ENCODE results near the gene LCE2D.
A peak's percentile ranks its signal among the peaks of the same experiment; 100 is the strongest.
"Not testable (repeated sequence)": the region's sequence is repeated elsewhere in the genome, so short reads cannot be mapped to it uniquely, and the experiment has no call there.

Gene LCE2D, protein sequence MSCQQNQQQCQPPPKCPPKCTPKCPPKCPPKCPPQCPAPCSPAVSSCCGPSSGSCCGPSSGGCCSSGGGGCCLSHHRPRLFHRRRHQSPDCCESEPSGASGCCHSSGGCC

DNA sequence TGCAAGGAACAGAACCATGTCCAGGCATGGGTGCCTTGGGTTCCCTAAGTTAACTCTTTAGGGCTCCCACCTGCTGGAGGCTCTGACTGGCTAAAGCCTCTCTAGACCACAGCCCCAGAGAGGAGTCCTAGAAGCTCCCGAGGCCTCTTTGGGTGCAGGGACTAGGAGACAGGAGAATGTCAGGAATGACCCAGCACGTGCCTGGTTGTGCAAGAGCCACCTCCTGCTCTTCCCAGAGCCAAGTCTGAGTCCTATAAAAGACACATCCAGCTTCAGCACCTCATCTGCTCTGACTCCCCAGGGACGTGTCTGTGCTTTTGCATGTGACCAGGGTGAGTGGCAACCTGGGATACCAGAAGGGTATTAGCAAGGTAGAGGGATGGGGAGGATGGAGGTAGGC, at the start of gene LCE2D:
TSS of gene LCE2D (plus strand) at position 283 of the 400 bp plus-strand sequence. CDS start 726 bp downstream, outside the sequence.
- DNase-seq: no peak

GRCh38 chr1:152613511-152613910, 49.7 kb upstream of the LCE2D start, which contains the start of gene LCE3B:
Gene LCE3B, plus strand, starts transcription at chr1:152613811. Its CDS starts 0 bp downstream, at chr1:152613811.
- DNase-seq: no peak

GRCh38 chr1:152621993-152622392, 41.2 kb upstream of the LCE2D start:
- no peak for DNase-seq

DNA sequence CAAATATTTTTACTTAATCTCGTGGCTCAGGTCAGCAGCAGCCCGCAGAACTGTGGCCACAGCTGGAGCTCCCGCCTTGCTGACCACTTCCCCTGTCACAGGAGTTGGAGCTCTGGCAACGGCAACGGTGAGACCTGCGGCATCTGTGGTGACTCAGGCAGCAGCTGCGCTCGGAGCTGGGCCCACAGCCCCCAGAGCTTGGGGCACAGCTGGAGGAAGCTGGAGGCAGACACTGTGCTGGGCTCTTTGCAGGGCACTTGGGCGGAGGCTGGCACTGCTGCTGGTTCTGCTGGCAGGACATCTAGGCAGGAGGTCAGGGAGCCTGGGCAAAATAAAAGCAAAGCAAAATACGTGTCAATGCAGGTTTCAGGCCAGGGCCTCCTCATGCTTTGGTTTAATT, 40.4 kb upstream of the LCE2D start, which contains the start of gene LCE3A:
TSS of gene LCE3A (minus strand) at position 301 of the 400 bp plus-strand sequence. CDS start at position 301, 0 bp downstream.
- DNase-seq: no peak

GRCh38 chr1:152623203-152623844, 39.9 kb upstream of the LCE2D start:
- no peak for DNase-seq

DNA sequence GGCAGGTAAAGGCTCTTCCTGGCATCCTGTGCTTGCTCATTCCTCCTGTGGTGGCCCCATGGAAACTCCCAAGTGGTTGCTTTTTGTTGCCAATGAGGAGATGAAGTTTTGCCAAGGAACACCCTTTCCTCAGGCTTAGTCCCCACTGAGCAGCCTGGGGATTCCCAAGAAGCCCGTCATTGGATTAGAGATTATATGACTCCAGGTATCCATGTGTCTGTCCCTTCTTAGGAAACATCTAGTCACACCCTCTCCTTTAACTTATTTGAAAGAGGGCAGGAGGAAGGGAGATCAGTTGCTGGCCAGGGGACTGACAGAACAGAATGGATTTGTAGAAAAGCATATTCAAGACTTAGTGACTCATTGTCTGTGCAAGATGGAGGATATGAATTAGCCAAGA, 36.4 kb upstream of the LCE2D start:
- DNase-seq: no peak

DNA sequence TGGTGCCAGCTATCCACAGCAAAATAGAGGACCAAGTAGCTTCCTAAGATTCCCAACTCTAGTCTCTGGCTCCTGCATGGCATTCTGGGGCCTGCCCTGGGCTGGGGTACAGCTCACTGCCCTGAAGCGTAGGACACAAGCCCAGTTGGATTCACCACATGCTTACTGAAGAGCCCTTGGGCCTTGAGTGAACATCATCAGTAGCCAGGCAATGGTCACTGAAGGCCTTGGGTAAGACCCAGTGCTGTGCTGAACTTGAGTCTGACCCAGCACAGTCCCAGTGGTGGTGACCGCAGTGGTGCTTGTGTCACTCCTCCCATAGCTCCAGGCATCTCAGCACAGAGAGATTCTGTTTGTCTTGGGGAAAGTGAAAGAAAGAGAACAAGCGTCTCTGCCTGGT, 32.6 kb upstream of the LCE2D start:
- DNase-seq: no peak

- no peak for DNase-seq
Measured at GRCh38 chr1:152640351-152640750, 22.8 kb upstream of the LCE2D start.

DNA sequence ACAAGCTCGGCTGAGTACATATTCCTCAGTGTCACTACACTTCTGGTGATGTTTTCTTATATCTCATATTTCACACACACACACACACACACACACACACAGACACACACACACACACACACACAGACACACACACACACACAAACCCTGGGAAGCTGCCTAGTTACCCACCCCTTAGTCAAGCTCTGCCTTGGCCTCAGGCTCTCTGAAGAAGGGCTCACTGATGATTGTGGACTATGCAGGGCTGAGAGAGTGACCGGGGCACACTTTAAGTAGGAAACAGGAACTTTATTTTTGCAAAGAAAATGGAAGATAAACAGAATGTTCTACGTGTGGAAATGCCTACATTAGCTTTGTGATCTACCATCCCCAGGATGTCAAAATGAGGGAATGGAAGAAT, 19.2 kb upstream of the LCE2D start:
- DNase-seq: no peak

GRCh38 chr1:152645146-152645545, 18.0 kb upstream of the LCE2D start:
- no peak for DNase-seq

DNA sequence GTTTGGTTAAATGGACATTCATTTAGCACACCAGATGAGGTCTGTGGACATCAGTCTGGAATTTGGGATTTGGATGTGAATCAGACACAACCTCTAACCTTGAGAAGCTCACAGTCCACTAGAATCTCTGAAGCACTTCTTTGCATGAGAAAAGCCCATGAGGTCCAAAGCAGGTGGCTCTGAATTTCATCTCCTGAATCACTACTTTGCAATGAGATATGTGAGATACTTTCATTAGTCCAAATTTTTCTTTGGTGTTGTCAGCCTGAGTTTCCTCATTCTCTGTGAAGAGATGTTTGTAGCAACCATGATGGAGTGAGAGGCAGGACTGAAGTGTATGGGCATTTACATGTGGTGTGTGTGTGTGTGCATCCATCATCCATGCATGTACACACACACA, 16.5 kb upstream of the LCE2D start:
- no peak for DNase-seq

- DNase-seq: peak; percentile 59 to 65
Measured at GRCh38 chr1:152654110-152654509, 9.1 kb upstream of the LCE2D start.

GRCh38 chr1:152656459-152656858, 6.7 kb upstream of the LCE2D start:
- DNase-seq: no peak

DNA sequence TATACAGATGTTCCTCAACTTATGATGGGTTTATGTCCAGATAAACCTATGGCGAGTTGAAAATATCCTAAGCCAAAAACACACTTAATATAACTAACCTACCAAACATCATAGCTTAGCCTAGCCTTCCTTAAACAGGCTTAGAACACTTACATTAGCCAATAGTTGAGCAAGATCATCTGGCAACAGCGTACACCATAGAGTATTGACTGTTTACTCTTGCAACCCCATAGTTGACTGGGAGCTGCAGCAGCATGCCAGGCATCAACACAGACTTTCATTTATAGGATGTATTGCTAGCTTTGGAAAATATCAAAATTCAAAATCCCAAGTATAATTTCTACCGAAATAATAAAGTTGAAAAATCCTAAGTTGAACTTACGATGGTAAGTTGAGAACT, 5.5 kb upstream of the LCE2D start:
- DNase-seq: no peak

DNA sequence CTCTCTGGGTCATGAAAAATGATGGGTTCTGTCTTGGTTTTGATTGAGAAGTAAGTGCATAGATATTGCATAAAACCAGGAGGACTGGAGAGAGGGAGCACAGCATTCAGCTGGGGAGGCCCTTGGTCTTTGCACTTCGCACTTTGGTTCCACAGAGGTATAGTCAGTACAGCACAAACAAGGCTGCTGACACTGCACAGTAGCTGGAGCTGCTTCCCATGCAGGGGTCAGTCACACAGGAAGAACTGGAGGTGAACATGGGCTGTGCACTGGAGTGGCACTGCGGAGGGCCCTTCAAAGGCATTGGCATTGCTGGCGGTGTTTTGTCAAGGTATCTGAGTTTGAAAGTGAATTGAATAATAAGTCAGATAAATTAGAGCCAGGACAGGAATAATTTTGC, 4.5 kb upstream of the LCE2D start:
- no peak for DNase-seq

DNA sequence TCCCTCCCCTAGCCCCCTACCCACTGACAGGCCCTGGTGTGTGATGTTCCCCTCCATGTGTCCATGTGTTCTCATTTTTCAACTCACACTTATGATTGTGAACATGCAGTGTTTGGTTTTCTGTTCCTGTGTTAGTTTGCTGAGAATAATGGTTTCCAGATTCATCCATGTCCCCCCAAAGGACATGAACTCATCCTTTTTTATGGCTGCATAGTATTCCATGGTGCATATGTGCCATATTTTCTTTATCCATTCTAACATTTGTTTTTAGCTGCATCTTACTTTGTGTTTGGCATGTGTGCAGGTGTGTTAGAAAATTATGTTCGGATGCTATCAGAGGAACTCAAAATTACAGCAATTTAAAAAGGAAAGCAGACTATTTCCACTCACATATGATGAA, 3.0 kb downstream of the LCE2D start:
- not testable (repeated sequence) for DNase-seq

DNA sequence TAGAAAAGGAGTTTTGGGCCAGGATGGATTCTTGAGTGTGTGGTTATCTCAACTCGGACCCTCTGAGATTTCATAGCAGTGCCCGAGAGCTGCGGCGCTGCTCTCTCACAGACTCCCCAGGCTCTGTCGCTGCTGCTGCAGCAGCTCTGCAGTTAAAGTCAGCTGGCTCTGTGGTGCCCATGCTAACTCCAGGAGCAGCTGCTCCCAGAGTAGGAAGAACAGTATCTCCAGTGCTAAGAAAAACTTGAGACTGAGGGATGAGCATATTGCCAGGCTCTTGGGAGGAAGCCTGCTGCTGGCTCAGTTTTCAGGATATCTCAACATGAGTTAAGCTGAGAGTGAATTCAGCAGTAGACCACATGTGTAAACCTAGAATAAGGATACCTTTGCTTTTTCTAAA, 4.5 kb downstream of the LCE2D start:
- DNase-seq: no peak

- DNase-seq: no peak
Measured at GRCh38 chr1:152673016-152673415, 9.8 kb downstream of the LCE2D start.

DNA sequence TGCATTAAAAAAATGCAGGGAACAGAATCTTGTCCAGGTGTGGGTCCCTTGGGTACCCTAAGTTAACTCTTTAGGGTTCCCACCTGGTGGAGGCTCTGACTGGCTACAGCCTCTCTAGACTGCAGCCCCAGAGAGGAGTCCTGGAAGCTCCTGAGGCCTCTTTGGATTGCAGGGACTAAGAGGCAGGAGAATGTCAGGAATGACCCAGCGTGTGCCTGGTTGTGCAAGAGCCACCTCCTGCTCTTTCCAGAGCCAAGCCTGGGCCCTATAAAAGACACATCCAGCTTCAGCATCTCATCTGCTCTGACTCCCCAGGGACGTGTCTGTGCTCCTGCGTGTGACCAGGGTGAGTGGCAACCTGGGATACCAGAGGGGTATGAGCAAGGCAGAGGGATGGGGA, 11.8 kb downstream of the LCE2D start, which contains the start of gene LCE2C:
TSS of gene LCE2C (plus strand) at position 297 of the 400 bp plus-strand sequence. CDS start 737 bp downstream, outside the sequence.
- not testable (repeated sequence) for DNase-seq

DNA sequence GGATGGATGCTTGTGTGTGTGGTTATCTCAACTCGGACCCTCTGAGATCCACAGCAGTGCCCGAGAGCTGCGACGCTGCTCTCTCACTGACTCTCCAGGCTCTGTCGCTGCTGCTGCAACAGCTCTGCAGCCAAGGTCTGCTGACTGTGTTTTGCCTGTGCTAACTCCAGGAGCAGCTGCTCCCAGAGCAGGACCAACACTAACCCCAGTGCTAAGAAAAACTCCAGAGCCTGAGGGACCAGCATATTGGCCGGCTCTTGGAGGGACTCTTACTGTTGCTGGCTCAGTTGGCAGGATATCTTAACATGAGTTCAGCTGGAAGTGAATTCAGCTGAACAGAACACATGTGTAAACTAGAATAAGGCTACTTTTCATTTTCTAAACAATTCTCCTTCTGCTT, 16.3 kb downstream of the LCE2D start:
- no peak for DNase-seq

- DNase-seq: no peak
Measured at GRCh38 chr1:152681616-152682015, 18.4 kb downstream of the LCE2D start.

GRCh38 chr1:152683846-152684245, 20.7 kb downstream of the LCE2D start:
- no peak for DNase-seq

- not testable (repeated sequence) for DNase-seq
Measured at GRCh38 chr1:152685823-152686222, 22.6 kb downstream of the LCE2D start, which contains the start of gene LCE2B. Gene LCE2B, plus strand, starts transcription at chr1:152686123. Its CDS starts 721 bp downstream, at chr1:152686844.

All from NCI-H187 (cell line).